Measurements from ENCODE around the gene HS3ST3B1. TPM values are rescaled to one million over a fixed set of nuclear protein-coding genes. Genes with fewer than 3 reads are reported as not detected.

Gene HS3ST3B1
- total and polyA plus RNA-seq, 7 donors, result 0.23 to 1.6 (median 0.64) TPM

- DNase-seq (no peak), ATAC-seq (no peak)
- Histone ChIP-seq H3K4me3 (no peak overlapping the region), H3K27ac (no peak overlapping the region), H3K9me3 (no peaks in the 10 kb centered on the region), H3K36me3 (ENCODE audit: insufficient read depth in 1 of 2, low read depth in 1 of 2) (no peaks in the 10 kb centered on the region), H3K27me3 (ENCODE audit: insufficient read depth in 3 of 3, low read length in 2 of 3) (no peaks in the 10 kb centered on the region), H3K4me1 (no peaks in the 10 kb centered on the region)
- 86 to 94% (median 87%) methylated on average over 3 of the region's 3 CpGs for WGBS, 3 donors
- intact Hi-C loops (cut with DNase I), result no loop called here
- no peak for TF ChIP-seq CTCF (IDR thresholded peaks at IDR 0.05)
Measured at GRCh38 chr17:14334276-14334840, 33.5 kb downstream of the HS3ST3B1 start.

- no peaks in the 10 kb centered on the region for H3K36me3 ChIP-seq (ENCODE audit: insufficient read depth in 1 of 2, low read depth in 1 of 2)
- no peak for TF ChIP-seq CTCF (IDR thresholded peaks at IDR 0.05)
- 60 to 71% (median 66%) methylated on average over 2 of the region's 2 CpGs for WGBS, 3 donors
- DNase-seq, result no peak
- H3K9me3 ChIP-seq, result no peaks in the 10 kb centered on the region
- no peaks in the 10 kb centered on the region for H3K4me1 ChIP-seq
- H3K4me3 ChIP-seq, result no peak overlapping the region
- H3K27me3 ChIP-seq (ENCODE audit: insufficient read depth in 3 of 3, low read length in 2 of 3), result no peaks in the 10 kb centered on the region
- ATAC-seq, result no peak
- H3K27ac ChIP-seq, result no peak overlapping the region
- intact Hi-C loops (cut with DNase I), result no loop called here
Measured at GRCh38 chr17:14334919-14335318, 34.0 kb downstream of the HS3ST3B1 start.

- Histone ChIP-seq H3K4me1 (no peaks in the 10 kb centered on the region), H3K4me3 (no peak overlapping the region), H3K27ac (no peak overlapping the region), H3K9me3 (no peaks in the 10 kb centered on the region), H3K36me3 (ENCODE audit: insufficient read depth in 1 of 2, low read depth in 1 of 2) (no peaks in the 10 kb centered on the region), H3K27me3 (ENCODE audit: insufficient read depth in 3 of 3, low read length in 2 of 3) (no peaks in the 10 kb centered on the region)
- ATAC-seq, result no peak
- TF ChIP-seq CTCF (IDR thresholded peaks at IDR 0.05), result no peak
- intact Hi-C loops (cut with DNase I), result no loop called here
- no peak for DNase-seq
- WGBS, 3 donors, result 50 to 71% (median 58%) methylated on average over 4 of the region's 4 CpGs
Measured at GRCh38 chr17:14336418-14336817, 35.5 kb downstream of the HS3ST3B1 start.

- DNase-seq (no peak), ATAC-seq (no peak)
- no peak for TF ChIP-seq CTCF (IDR thresholded peaks at IDR 0.05)
- Histone ChIP-seq H3K27me3 (ENCODE audit: insufficient read depth in 3 of 3, low read length in 2 of 3) (no peaks in the 10 kb centered on the region), H3K4me1 (no peaks in the 10 kb centered on the region), H3K9me3 (no peaks in the 10 kb centered on the region), H3K36me3 (ENCODE audit: insufficient read depth in 1 of 2, low read depth in 1 of 2) (no peaks in the 10 kb centered on the region), H3K27ac (no peak overlapping the region), H3K4me3 (no peak overlapping the region)
- 85 to 92% (median 86%) methylated on average over 3 of the region's 3 CpGs for whole genome bisulfite sequencing, 3 donors
- intact Hi-C loops (cut with DNase I), result no loop called here
Measured at GRCh38 chr17:14337596-14338079, 36.8 kb downstream of the HS3ST3B1 start.
